Liver (tissue), 9 donors: ENCODE results near the gene SAMD4A. TPM values are rescaled to one million over a fixed set of nuclear protein-coding genes. Genes with fewer than 3 reads are reported as not detected.

Experiments
- DNase-seq: peaks from one replicate; pipeline ENCODE4 v3.0.0-alpha.2; 2017; ENCODE audit warnings: low spot score
- H3K27ac ChIP-seq, 2 donors: one replicate each; pipeline ENCODE4 v1.7.0; 2013; ENCODE audit warnings: inconsistent platforms in 2 of 2, low read length in 2 of 2, control low read depth in 1 of 2, low read depth in 1 of 2, mild to moderate bottlenecking in 1 of 2
- H3K27me3 ChIP-seq, 4 donors: one replicate each; pipeline versions ENCODE4 v1.6.1 to v1.7.0; 2013; ENCODE audit warnings: low read length in 3 of 4, inconsistent platforms in 1 of 4, mild to moderate bottlenecking in 1 of 4, moderate library complexity in 1 of 4; ENCODE audit not compliant: control insufficient read depth in 4 of 4, insufficient read depth in 4 of 4
- H3K36me3 ChIP-seq, 4 donors: one replicate each; pipeline versions ENCODE4 v1.6.1 to v1.7.0; 2013; ENCODE audit warnings: low read length in 3 of 4, mild to moderate bottlenecking in 3 of 4, low read depth in 1 of 4, moderate library complexity in 1 of 4; ENCODE audit not compliant: control insufficient read depth in 4 of 4, insufficient read depth in 3 of 4
- H3K4me1 ChIP-seq, 4 donors: one replicate each; pipeline versions ENCODE4 v1.6.1 to v1.7.0; 2013; ENCODE audit warnings: low read length in 3 of 4, mild to moderate bottlenecking in 3 of 4, moderate library complexity in 1 of 4; ENCODE audit not compliant: control insufficient read depth in 4 of 4, insufficient read depth in 4 of 4
- H3K4me3 ChIP-seq, 3 donors: one replicate each; pipeline versions ENCODE4 v1.6.1 to v1.7.0; 2013; ENCODE audit warnings: low read length in 3 of 3, control low read depth in 1 of 3, low read depth in 1 of 3, mild to moderate bottlenecking in 1 of 3
- H3K9ac ChIP-seq, 2 donors: one replicate each; pipeline ENCODE4 v1.7.0; 2013; ENCODE audit warnings: low read length in 2 of 2, mild to moderate bottlenecking in 2 of 2, moderate library complexity in 2 of 2, control low read depth in 1 of 2, low read depth in 1 of 2
- H3K9me3 ChIP-seq, 4 donors: one replicate each; pipeline versions ENCODE4 v1.6.1 to v1.7.0; 2013; ENCODE audit warnings: low read length in 3 of 4; ENCODE audit not compliant: control insufficient read depth in 4 of 4
- ATF3 ChIP-seq: IDR thresholded peaks from 2 replicates; pipeline ENCODE4 v1.6.1; 2016; ENCODE audit warnings: antibody characterized with exemption
- EGR1 ChIP-seq, 2 donors: IDR thresholded peaks; 2 replicates each; pipeline ENCODE4 v1.6.1; 2016 to 2018; ENCODE audit warnings: antibody characterized with exemption in 2 of 2, low read depth in 2 of 2
- FOXA1 ChIP-seq: IDR thresholded peaks from 2 replicates; pipeline ENCODE4 v1.6.1; 2016; ENCODE audit warnings: antibody characterized with exemption
- FOXA2 ChIP-seq: IDR thresholded peaks from 2 replicates; pipeline ENCODE4 v1.6.1; 2016; ENCODE audit warnings: antibody characterized with exemption
- GABPA ChIP-seq, 2 donors: IDR thresholded peaks in 1 of 2; conservative IDR thresholded peaks in 1 of 2; 2 replicates each; pipeline ENCODE4 v1.6.1; 2016; ENCODE audit warnings: antibody characterized with exemption in 2 of 2, mild to moderate bottlenecking in 1 of 2, moderate library complexity in 1 of 2
- HNF4A ChIP-seq, 2 donors: conservative IDR thresholded peaks; 2 replicates each; pipeline ENCODE4 v1.6.1; 2016; ENCODE audit warnings: antibody characterized with exemption in 2 of 2, mild to moderate bottlenecking in 2 of 2
- HNF4G ChIP-seq: IDR thresholded peaks from 2 replicates; pipeline ENCODE4 v1.6.1; 2016; ENCODE audit warnings: antibody characterized with exemption
- JUND ChIP-seq, 2 donors: IDR thresholded peaks; 2 replicates each; pipeline ENCODE4 v1.6.1; 2016; ENCODE audit warnings: antibody characterized with exemption in 2 of 2
- NR2F2 ChIP-seq: IDR thresholded peaks from 2 replicates; pipeline ENCODE4 v1.6.1; 2016; ENCODE audit warnings: antibody characterized with exemption
- RAD21 ChIP-seq, 2 donors: IDR thresholded peaks; 2 replicates each; pipeline ENCODE4 v1.6.1; 2016; ENCODE audit warnings: antibody characterized with exemption in 2 of 2, mild to moderate bottlenecking in 2 of 2
- RXRA ChIP-seq, 2 donors: IDR thresholded peaks; 2 replicates each; pipeline ENCODE4 v1.6.1; 2017 to 2018; ENCODE audit warnings: antibody characterized with exemption in 2 of 2, mild to moderate bottlenecking in 1 of 2
- SP1 ChIP-seq: IDR thresholded peaks from 2 replicates; pipeline ENCODE4 v1.6.1; 2018; ENCODE audit warnings: antibody characterized with exemption, mild to moderate bottlenecking
- TAF1 ChIP-seq: conservative IDR thresholded peaks from 2 replicates; pipeline ENCODE4 v1.6.1; 2016; ENCODE audit warnings: antibody characterized with exemption, mild to moderate bottlenecking
- YY1 ChIP-seq: IDR thresholded peaks from 2 replicates; pipeline ENCODE4 v1.6.1; 2016; ENCODE audit warnings: antibody characterized with exemption, mild to moderate bottlenecking
- WGBS: extraction: QIAGEN DNeasy Blood & Tissue Kit; methylation state at CpG from one replicate; pipeline ENCODE4 v1.1.7; 2013; 5-methylcytosine and 5-hydroxymethylcytosine counted together
- polyA plus RNA-seq, 2 donors: library from polyadenylated mRNA; stranded (reverse) in 1 of 2; unstranded in 1 of 2; fragments of 200-250 nt in 1 of 2; fragments of >200 nt in 1 of 2; fragmentation: Nextera tagmentation in 1 of 2; extraction: Ambion mirVana in 1 of 2; gene quantifications; one replicate each; pipeline versions ENCODE4 v1.2.1 to v1.2.3, GENCODE V29; 2013 to 2015
- total RNA-seq, 2 donors: library from RNA; depleted of rRNA; stranded (reverse); fragments of >200 nt; gene quantifications; one replicate each; pipeline ENCODE4 v1.2.3, GENCODE V29; 2014
- TF ChIP-seq, protein P1 (sequence below): IDR thresholded peaks from 2 replicates; pipeline ENCODE4 v1.6.1; 2016; ENCODE audit warnings: antibody characterized with exemption
- TF ChIP-seq, protein P2 (sequence below): IDR thresholded peaks from 2 replicates; pipeline ENCODE4 v1.6.1; 2016; ENCODE audit warnings: antibody characterized with exemption, mild to moderate bottlenecking
- TF ChIP-seq, protein P3 (sequence below): fragments of 150-350 bp; IDR thresholded peaks from 2 replicates; pipeline ENCODE4 v1.5.1; 2017; ENCODE audit warnings: improper control_type of control experiment, low read depth, low read length; ENCODE audit not compliant: missing input control
- TF ChIP-seq, protein P4 (sequence below): IDR thresholded peaks from 2 replicates; pipeline ENCODE4 v1.6.1; 2016; ENCODE audit warnings: antibody characterized with exemption
- donor health status: healthy.
- donor health status: healthy.
- donor health status: healthy.
- donor health status: healthy.
- donor health status: healthy.

Gene SAMD4A
- total and polyA plus RNA-seq, 4 donors, result 4.3 to 17.8 (median 8.1) TPM

DNA sequence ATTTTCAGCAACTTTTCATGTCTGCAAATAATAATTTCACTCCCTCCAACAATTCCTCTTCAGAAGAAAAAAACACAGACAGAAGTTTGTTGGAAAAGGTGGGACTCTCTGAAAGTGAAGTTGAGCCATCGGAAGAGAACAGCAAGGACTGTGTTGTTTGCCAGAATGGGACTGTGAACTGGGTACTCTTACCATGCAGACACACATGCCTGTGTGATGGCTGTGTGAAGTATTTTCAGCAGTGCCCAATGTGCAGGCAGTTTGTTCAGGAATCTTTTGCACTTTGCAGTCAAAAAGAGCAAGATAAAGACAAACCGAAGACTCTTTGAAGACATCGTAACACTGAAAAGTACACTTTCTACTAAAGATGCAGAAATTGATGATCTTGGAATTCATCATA is 28.9 kb upstream of the SAMD4A start:
- Histone ChIP-seq H3K9ac (no peak overlapping the region), H3K27me3 (no peaks in the 10 kb centered on the region), H3K36me3 (peaks cover 0 to 4% (median 2%) of the 10 kb centered on the region in 4 donors), H3K4me1 (no peaks in the 10 kb centered on the region), H3K27ac (no peak overlapping the region), H3K9me3 (no peaks in the 10 kb centered on the region), H3K4me3 (no peak overlapping the region)
- no peak for TF ChIP-seq JUND (IDR thresholded peaks at IDR 0.05)
- TF ChIP-seq FOXA1, result no peak
- TF ChIP-seq YY1, result no peak
- TF ChIP-seq TAF1, result no peak
- TF ChIP-seq HNF4G, result no peak
- no peak for TF ChIP-seq RAD21 (IDR thresholded peaks at IDR 0.05)
- WGBS, result 89% methylated on average over 3 of the region's 3 CpGs
- DNase-seq, result no peak

DNA sequence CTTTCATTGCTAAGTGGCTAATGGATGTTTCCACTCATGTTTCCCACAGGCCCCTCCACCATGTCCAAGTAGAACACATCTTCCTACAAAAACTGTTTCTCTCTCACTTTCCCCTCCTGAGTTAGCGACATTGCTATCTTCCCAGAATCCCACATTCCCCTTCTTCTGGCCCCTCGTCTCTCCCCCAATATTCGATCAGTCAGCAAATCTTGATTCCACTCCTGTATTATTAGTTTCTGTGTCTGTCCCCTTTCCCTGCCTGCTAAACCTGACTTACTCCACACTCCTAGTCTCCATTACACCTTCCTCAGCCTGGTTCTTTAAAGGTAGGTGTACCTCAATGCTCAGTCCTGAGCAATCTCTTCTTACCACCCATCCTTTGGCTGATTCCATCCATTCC is 19.3 kb upstream of the SAMD4A start:
- H3K9ac ChIP-seq, result no peak overlapping the region
- H3K9me3 ChIP-seq, result no peaks in the 10 kb centered on the region
- no peaks in the 10 kb centered on the region for H3K4me1 ChIP-seq
- no peak overlapping the region for H3K27ac ChIP-seq
- H3K36me3 ChIP-seq, result no peaks in the 10 kb centered on the region
- TF ChIP-seq, protein P1, sequence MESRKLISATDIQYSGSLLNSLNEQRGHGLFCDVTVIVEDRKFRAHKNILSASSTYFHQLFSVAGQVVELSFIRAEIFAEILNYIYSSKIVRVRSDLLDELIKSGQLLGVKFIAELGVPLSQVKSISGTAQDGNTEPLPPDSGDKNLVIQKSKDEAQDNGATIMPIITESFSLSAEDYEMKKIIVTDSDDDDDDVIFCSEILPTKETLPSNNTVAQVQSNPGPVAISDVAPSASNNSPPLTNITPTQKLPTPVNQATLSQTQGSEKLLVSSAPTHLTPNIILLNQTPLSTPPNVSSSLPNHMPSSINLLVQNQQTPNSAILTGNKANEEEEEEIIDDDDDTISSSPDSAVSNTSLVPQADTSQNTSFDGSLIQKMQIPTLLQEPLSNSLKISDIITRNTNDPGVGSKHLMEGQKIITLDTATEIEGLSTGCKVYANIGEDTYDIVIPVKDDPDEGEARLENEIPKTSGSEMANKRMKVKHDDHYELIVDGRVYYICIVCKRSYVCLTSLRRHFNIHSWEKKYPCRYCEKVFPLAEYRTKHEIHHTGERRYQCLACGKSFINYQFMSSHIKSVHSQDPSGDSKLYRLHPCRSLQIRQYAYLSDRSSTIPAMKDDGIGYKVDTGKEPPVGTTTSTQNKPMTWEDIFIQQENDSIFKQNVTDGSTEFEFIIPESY, result no peak
- TF ChIP-seq GABPA (IDR thresholded peaks at IDR 0.05 in 1 of 2, conservative IDR thresholded peaks at IDR 0.05 in 1 of 2) (no peak), NR2F2 (no peak), ATF3 (no peak), RAD21 (IDR thresholded peaks at IDR 0.05) (no peak), HNF4A (conservative IDR thresholded peaks at IDR 0.05) (no peak), FOXA2 (no peak), EGR1 (IDR thresholded peaks at IDR 0.05; ENCODE audit: low read depth in 2 of 2) (no peak), TAF1 (no peak), SP1 (no peak), YY1 (no peak), JUND (IDR thresholded peaks at IDR 0.05) (no peak), HNF4G (no peak), FOXA1 (no peak), RXRA (IDR thresholded peaks at IDR 0.05) (no peak)
- TF ChIP-seq, protein P2, sequence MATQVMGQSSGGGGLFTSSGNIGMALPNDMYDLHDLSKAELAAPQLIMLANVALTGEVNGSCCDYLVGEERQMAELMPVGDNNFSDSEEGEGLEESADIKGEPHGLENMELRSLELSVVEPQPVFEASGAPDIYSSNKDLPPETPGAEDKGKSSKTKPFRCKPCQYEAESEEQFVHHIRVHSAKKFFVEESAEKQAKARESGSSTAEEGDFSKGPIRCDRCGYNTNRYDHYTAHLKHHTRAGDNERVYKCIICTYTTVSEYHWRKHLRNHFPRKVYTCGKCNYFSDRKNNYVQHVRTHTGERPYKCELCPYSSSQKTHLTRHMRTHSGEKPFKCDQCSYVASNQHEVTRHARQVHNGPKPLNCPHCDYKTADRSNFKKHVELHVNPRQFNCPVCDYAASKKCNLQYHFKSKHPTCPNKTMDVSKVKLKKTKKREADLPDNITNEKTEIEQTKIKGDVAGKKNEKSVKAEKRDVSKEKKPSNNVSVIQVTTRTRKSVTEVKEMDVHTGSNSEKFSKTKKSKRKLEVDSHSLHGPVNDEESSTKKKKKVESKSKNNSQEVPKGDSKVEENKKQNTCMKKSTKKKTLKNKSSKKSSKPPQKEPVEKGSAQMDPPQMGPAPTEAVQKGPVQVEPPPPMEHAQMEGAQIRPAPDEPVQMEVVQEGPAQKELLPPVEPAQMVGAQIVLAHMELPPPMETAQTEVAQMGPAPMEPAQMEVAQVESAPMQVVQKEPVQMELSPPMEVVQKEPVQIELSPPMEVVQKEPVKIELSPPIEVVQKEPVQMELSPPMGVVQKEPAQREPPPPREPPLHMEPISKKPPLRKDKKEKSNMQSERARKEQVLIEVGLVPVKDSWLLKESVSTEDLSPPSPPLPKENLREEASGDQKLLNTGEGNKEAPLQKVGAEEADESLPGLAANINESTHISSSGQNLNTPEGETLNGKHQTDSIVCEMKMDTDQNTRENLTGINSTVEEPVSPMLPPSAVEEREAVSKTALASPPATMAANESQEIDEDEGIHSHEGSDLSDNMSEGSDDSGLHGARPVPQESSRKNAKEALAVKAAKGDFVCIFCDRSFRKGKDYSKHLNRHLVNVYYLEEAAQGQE, result no peak
- TF ChIP-seq, protein P3, sequence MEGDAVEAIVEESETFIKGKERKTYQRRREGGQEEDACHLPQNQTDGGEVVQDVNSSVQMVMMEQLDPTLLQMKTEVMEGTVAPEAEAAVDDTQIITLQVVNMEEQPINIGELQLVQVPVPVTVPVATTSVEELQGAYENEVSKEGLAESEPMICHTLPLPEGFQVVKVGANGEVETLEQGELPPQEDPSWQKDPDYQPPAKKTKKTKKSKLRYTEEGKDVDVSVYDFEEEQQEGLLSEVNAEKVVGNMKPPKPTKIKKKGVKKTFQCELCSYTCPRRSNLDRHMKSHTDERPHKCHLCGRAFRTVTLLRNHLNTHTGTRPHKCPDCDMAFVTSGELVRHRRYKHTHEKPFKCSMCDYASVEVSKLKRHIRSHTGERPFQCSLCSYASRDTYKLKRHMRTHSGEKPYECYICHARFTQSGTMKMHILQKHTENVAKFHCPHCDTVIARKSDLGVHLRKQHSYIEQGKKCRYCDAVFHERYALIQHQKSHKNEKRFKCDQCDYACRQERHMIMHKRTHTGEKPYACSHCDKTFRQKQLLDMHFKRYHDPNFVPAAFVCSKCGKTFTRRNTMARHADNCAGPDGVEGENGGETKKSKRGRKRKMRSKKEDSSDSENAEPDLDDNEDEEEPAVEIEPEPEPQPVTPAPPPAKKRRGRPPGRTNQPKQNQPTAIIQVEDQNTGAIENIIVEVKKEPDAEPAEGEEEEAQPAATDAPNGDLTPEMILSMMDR, result no peak
- TF ChIP-seq, protein P4, sequence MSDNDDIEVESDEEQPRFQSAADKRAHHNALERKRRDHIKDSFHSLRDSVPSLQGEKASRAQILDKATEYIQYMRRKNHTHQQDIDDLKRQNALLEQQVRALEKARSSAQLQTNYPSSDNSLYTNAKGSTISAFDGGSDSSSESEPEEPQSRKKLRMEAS, result no peak
- no peak overlapping the region for H3K4me3 ChIP-seq
- WGBS, result 98% methylated on average over 3 of the region's 3 CpGs
- DNase-seq, result no peak
- no peaks in the 10 kb centered on the region for H3K27me3 ChIP-seq
